ENCODE measurements around the gene SATB2. TPM values are rescaled to one million over a fixed set of nuclear protein-coding genes. Genes with fewer than 3 reads are reported as not detected.

Gene SATB2
- total RNA-seq, 1 experiment from 2014 or later = 3.0 TPM

GRCh38 chr2:199490049-199490448 lies 32.3 kb upstream of the SATB2 start:
- Histone ChIP-seq H3K4me3 (ENCODE audit: low read length) (no peak overlapping the region), H2AFZ (ENCODE audit: low read length) (no peak overlapping the region), H3K4me1 (ENCODE audit: insufficient read depth, low read length) (no peaks in the 10 kb centered on the region), H3K36me3 (ENCODE audit: low read depth, low read length) (no peaks in the 10 kb centered on the region), H3K27me3 (ENCODE audit: low read length) (no peaks in the 10 kb centered on the region), H3K4me2 (ENCODE audit: low read length) (no peak overlapping the region), H3F3A (ENCODE audit: low read length, unreplicated experiment) (no peaks in the 10 kb centered on the region), H3K9me3 (ENCODE audit: low read length) (no peaks in the 10 kb centered on the region), H3K79me2 (ENCODE audit: low read length) (no peaks in the 10 kb centered on the region), H3K27ac (ENCODE audit: low read length) (no peak overlapping the region), H4K20me1 (ENCODE audit: low read length) (no peaks in the 10 kb centered on the region), H3K9ac (ENCODE audit: low read length) (no peak overlapping the region), H3K9me2 (replicated peaks; ENCODE audit: low read length) (no peaks in the 10 kb centered on the region)
- CTCF ChIA-PET = no interaction called here
- ATAC-seq (no peak), DNase-seq (peak; percentile 21)
- POLR2A ChIA-PET (ENCODE audit: unreplicated experiment) = no interaction called here
- intact Hi-C loops (cut with micrococcal nuclease) = no loop called here
- no TSS peak for BruUV-seq (replicated peaks)
- no peak for TF ChIP-seq CTCF (conservative IDR thresholded peaks at IDR 0.05; ENCODE audit: low read depth, low read length)
- no peak for TF ChIP-seq EZH2phosphoT487 (IDR thresholded peaks at IDR 0.05; ENCODE audit: borderline replicate concordance, low read length)
- TF ChIP-seq EZH2 (IDR thresholded peaks at IDR 0.05; ENCODE audit: low read length, unreplicated experiment) = no peak

DNA sequence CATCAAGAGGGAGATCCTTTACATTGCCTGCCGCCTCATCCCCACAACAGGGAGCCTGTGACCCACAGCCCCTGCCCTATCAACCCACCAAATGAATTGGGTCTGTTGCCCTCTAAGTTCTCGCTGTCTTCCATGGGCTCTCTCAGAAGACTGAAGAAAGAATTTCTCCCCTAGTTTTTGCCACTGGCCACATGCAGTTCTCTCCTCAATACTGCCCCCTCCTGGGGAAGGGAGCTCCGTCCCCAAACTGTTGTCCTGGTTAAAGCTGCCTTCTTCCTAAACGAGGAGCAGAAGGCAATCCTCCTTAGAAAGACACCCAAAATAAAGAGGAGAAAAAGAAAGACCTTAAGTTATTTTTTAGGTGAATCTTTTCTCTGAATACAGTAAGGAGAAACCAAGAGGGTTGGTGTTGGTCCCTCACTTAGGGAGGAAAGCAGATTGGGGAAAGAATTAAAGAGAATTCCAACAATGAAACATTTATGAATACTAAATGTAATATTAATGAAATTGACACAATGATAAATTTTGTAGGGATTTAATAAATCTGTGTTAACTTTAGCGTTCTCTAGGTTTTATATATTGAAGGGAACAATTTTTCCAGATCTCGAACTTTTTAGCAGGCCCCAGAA lies 31.1 kb upstream of the SATB2 start:
- Histone ChIP-seq H3K9me3 (ENCODE audit: low read length) (no peaks in the 10 kb centered on the region), H4K20me1 (ENCODE audit: low read length) (no peaks in the 10 kb centered on the region), H3K27me3 (ENCODE audit: low read length) (no peaks in the 10 kb centered on the region), H3K4me3 (ENCODE audit: low read length) (no peak overlapping the region), H3K9me2 (replicated peaks; ENCODE audit: low read length) (no peaks in the 10 kb centered on the region), H3K4me2 (ENCODE audit: low read length) (no peak overlapping the region), H2AFZ (ENCODE audit: low read length) (no peak overlapping the region), H3K79me2 (ENCODE audit: low read length) (no peaks in the 10 kb centered on the region), H3K36me3 (ENCODE audit: low read depth, low read length) (no peaks in the 10 kb centered on the region), H3K27ac (ENCODE audit: low read length) (no peak overlapping the region), H3K9ac (ENCODE audit: low read length) (no peak overlapping the region), H3F3A (ENCODE audit: low read length, unreplicated experiment) (no peaks in the 10 kb centered on the region), H3K4me1 (ENCODE audit: insufficient read depth, low read length) (no peaks in the 10 kb centered on the region)
- DNase-seq (peak; percentile 78), ATAC-seq (peak; percentile 45; the same call in 1 of the 2 replicates)
- no TSS peak for BruUV-seq (replicated peaks)
- CTCF ChIA-PET = interaction anchor here (0.5 to 1.5 kb wide), 9 partner anchors 12 to 1784 kb away, joined by 3 to 9 read pairs (median 4); partner anchors contain the start of gene MARS2
- intact Hi-C loops (cut with micrococcal nuclease) = loop anchor here (1.0 to 5.0 kb wide), 3 partner anchors 253 to 1175 kb away; no protein-coding TSS in a partner anchor
- TF ChIP-seq EZH2 (IDR thresholded peaks at IDR 0.05; ENCODE audit: low read length, unreplicated experiment) (no peak), CTCF (conservative IDR thresholded peaks at IDR 0.05; ENCODE audit: low read depth, low read length) (peak; percentile 93)
- POLR2A ChIA-PET (ENCODE audit: unreplicated experiment) = no interaction called here

- no peaks in the 10 kb centered on the region for H3F3A ChIP-seq (ENCODE audit: low read length, unreplicated experiment)
- DNase-seq (peak; percentile 81), ATAC-seq (peak; percentile 92)
- no peaks in the 10 kb centered on the region for H3K27me3 ChIP-seq (ENCODE audit: low read length)
- POLR2A ChIA-PET (ENCODE audit: unreplicated experiment) = no interaction called here
- no TSS peak for BruUV-seq (replicated peaks)
- no peaks in the 10 kb centered on the region for H4K20me1 ChIP-seq (ENCODE audit: low read length)
- no peak overlapping the region for H2AFZ ChIP-seq (ENCODE audit: low read length)
- H3K4me2 ChIP-seq (ENCODE audit: low read length) = no peak overlapping the region
- no peaks in the 10 kb centered on the region for H3K79me2 ChIP-seq (ENCODE audit: low read length)
- intact Hi-C loops (cut with micrococcal nuclease) = loop anchor here (1.0 to 5.0 kb wide), 4 partner anchors 256 to 1177 kb away; no protein-coding TSS in a partner anchor
- no peaks in the 10 kb centered on the region for H3K4me1 ChIP-seq (ENCODE audit: insufficient read depth, low read length)
- no peak overlapping the region for H3K4me3 ChIP-seq (ENCODE audit: low read length)
- H3K27ac ChIP-seq (ENCODE audit: low read length) = no peak overlapping the region
- CTCF ChIA-PET = interaction anchor here (0.7 kb wide), 1 partner anchor 378 kb away, joined by 3 read pairs; no protein-coding TSS in a partner anchor
- H3K9ac ChIP-seq (ENCODE audit: low read length) = no peak overlapping the region
- no peaks in the 10 kb centered on the region for H3K9me2 ChIP-seq (replicated peaks; ENCODE audit: low read length)
- no peaks in the 10 kb centered on the region for H3K9me3 ChIP-seq (ENCODE audit: low read length)
- no peaks in the 10 kb centered on the region for H3K36me3 ChIP-seq (ENCODE audit: low read depth, low read length)
- TF ChIP-seq EZH2 (IDR thresholded peaks at IDR 0.05; ENCODE audit: low read length, unreplicated experiment) (no peak), EZH2phosphoT487 (IDR thresholded peaks at IDR 0.05; ENCODE audit: borderline replicate concordance, low read length) (no peak), CTCF (conservative IDR thresholded peaks at IDR 0.05; ENCODE audit: low read depth, low read length) (peak; percentile 77)
These were observed 28.1 kb upstream of the SATB2 start for GRCh38 chr2:199485732-199486335.
